ENCODE results near the gene GRAMD1B.
A peak's percentile ranks its signal among the peaks of the same experiment; 100 is the strongest.

The GRAMD1B gene

DNA sequence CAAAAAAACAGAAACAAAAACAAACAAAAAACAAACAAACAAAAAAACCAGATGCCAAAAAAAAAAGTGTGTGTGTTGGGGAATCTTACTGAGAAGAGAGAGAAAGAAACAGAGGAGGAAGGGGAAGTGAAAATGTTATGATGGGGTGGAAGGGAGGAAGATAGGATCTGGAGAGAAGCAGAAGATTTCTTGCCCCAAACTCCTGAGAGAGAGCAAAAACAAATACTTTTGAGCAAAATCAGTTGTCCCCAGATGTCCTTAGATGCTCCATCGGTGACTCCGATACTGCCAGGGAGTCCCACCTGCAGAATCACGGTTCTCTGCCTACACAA lies 19.9 kb upstream of the GRAMD1B start:
- TF ChIP-seq CTCF (IDR thresholded peaks at IDR 0.05; ENCODE audit: insufficient read depth, low read depth, low read length, missing control alignments): no peak
- no peak overlapping the region for H3K4me3 ChIP-seq (ENCODE audit: low read length)
- no peak for DNase-seq (ENCODE audit: low read depth)

DNA sequence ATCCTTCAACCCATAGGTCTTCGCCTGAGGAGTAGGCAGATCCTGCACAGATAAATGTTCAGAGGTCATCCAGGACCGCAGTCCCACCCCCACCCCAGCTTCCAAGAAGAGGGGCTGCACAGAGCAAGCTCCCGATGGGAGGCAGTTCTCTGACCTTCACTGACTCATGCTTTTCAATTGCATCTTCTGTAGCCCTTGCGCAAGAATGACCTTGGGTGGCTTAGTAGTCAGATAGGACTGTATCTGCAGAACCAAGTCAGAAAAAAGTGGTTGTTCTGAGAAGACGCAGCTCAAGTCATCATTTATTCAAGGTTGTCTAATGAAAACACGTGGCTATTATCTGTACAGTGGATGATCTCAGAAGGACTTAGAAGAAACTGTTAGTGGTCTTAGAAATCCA lies 16.4 kb upstream of the GRAMD1B start:
- TF ChIP-seq CTCF (IDR thresholded peaks at IDR 0.05; ENCODE audit: insufficient read depth, low read depth, low read length, missing control alignments): no peak

DNA sequence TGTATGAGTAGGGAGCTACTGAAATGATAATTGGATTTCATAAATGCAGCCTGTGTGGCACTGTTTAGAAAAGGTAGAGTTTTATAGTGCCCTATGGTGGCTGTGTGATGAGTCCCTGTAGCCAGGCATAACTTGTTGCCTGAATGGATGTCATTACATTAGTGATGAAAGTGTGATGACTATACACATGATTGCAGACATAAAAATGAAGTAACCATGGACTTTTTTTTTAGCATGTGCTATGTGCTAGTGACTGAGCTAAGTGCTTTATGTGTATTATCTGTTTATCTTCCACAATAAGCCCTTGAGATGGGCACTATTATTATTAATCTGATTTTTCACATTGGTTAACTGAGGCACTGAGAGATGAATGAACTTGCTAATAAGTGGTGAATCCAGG lies 13.5 kb upstream of the GRAMD1B start:
- no peak for TF ChIP-seq CTCF (IDR thresholded peaks at IDR 0.05; ENCODE audit: insufficient read depth, low read depth, low read length, missing control alignments)
- DNase-seq (ENCODE audit: low read depth): no peak

More for the DNA sequence above, 16.4 kb upstream of the GRAMD1B start:
- no peak for DNase-seq (ENCODE audit: low read depth)
- H3K4me3 ChIP-seq (ENCODE audit: low read length): no peak overlapping the region

GRCh38 chr11:123418351-123419114 lies 11.5 kb upstream of the GRAMD1B start:
- DNase-seq (ENCODE audit: low read depth): no peak
- no peak overlapping the region for H3K4me3 ChIP-seq (ENCODE audit: low read length)
- no peak for TF ChIP-seq CTCF (IDR thresholded peaks at IDR 0.05; ENCODE audit: insufficient read depth, low read depth, low read length, missing control alignments)

More for the DNA sequence above, 13.5 kb upstream of the GRAMD1B start:
- no peak overlapping the region for H3K4me3 ChIP-seq (ENCODE audit: low read length)

- no peak for TF ChIP-seq CTCF (IDR thresholded peaks at IDR 0.05; ENCODE audit: insufficient read depth, low read depth, low read length, missing control alignments)
- DNase-seq (ENCODE audit: low read depth): peak; percentile 40
These were observed 10.2 kb upstream of the GRAMD1B start for GRCh38 chr11:123419731-123420452.

GRCh38 chr11:123421589-123421988 lies 8.5 kb upstream of the GRAMD1B start:
- H3K4me3 ChIP-seq (ENCODE audit: low read length): no peak overlapping the region
- no peak for DNase-seq (ENCODE audit: low read depth)
- TF ChIP-seq CTCF (IDR thresholded peaks at IDR 0.05; ENCODE audit: insufficient read depth, low read depth, low read length, missing control alignments): no peak

More at GRCh38 chr11:123419731-123420452, 10.2 kb upstream of the GRAMD1B start:
- H3K4me3 ChIP-seq (ENCODE audit: low read length): no peak overlapping the region

Measured in epithelial cell of esophagus (primary cell).